Measurements from ENCODE around the gene MPP2.

Gene MPP2

GRCh38 chr17:43892647-43892952 is 14.7 kb downstream of the MPP2 start (continued):
- no peak for TF ChIP-seq HIC1 (tag by site-specific recombination; IDR thresholded peaks at IDR 0.05)

GRCh38 chr17:43891851-43892646 is 15.3 kb downstream of the MPP2 start:
- CTCF ChIA-PET, result interaction anchor here (0.6 to 9.7 kb wide), 8 partner anchors 12 to 778 kb away, joined by 3 to 106 read pairs (median 4); no protein-coding TSS in a partner anchor
- POLR2A ChIA-PET, result interaction anchor here (1.2 kb wide), 1 partner anchor 7 kb away, joined by 4 read pairs; no protein-coding TSS in a partner anchor
- Histone ChIP-seq H3K9me3 (ENCODE audit: control insufficient read depth, insufficient read depth, low read depth, low read length) (no peaks in the 10 kb centered on the region), H3K36me3 (ENCODE audit: control insufficient read depth in 2 of 2, insufficient read depth in 1 of 2, low read length in 2 of 2) (peaks cover 0 to 20% of the 10 kb centered on the region in 2 experiments; a peak in 2 of 3 replicates), H3K4me1 (ENCODE audit: control insufficient read depth, insufficient read depth, low read length) (no peaks in the 10 kb centered on the region), H3K4me3 (ENCODE audit: low read depth, low read length) (no peak overlapping the region), H3K27ac (ENCODE audit: extremely low read depth, low read depth, low read length) (no peak overlapping the region)
- TF ChIP-seq ZNF214 (tag by site-specific recombination; IDR thresholded peaks at IDR 0.05; ENCODE audit: borderline replicate concordance), result no peak
- TF ChIP-seq ZNF140 (tag by site-specific recombination; IDR thresholded peaks at IDR 0.05), result no peak

- ChIA-PET POLR2A (interaction anchor here (0.7 kb wide), 1 partner anchor 12 kb away, joined by 3 read pairs; no protein-coding TSS in a partner anchor), CTCF (interaction anchor here (0.7 to 9.7 kb wide), 4 partner anchors 11 to 167 kb away, joined by 3 to 106 read pairs (median 4); no protein-coding TSS in a partner anchor)
- no peaks in the 10 kb centered on the region for H3K9me3 ChIP-seq (ENCODE audit: control insufficient read depth, insufficient read depth, low read depth, low read length)
- peaks cover 0 to 9% of the 10 kb centered on the region in 2 experiments; a peak in 2 of 3 replicates for H3K36me3 ChIP-seq (ENCODE audit: control insufficient read depth in 2 of 2, insufficient read depth in 1 of 2, low read length in 2 of 2)
- no peak overlapping the region for H3K4me3 ChIP-seq (ENCODE audit: low read depth, low read length)
- no peaks in the 10 kb centered on the region for H3K4me1 ChIP-seq (ENCODE audit: control insufficient read depth, insufficient read depth, low read length)
- TF ChIP-seq RBAK (tag by site-specific recombination; IDR thresholded peaks at IDR 0.05) (no peak), ZEB2 (tag by site-specific recombination; IDR thresholded peaks at IDR 0.05) (no peak), SP7 (tag by site-specific recombination; IDR thresholded peaks at IDR 0.05) (no peak), ZNF785 (tag by site-specific recombination; IDR thresholded peaks at IDR 0.05) (no peak), ZNF19 (tag by site-specific recombination; IDR thresholded peaks at IDR 0.05; ENCODE audit: low read depth) (no peak), ZNF221 (tag by site-specific recombination; IDR thresholded peaks at IDR 0.05; ENCODE audit: borderline replicate concordance) (no peak), AEBP2 (tag by site-specific recombination; IDR thresholded peaks at IDR 0.05; ENCODE audit: borderline replicate concordance) (no peak), ZNF292 (tag by site-specific recombination; IDR thresholded peaks at IDR 0.05; ENCODE audit: borderline replicate concordance, low read depth) (no peak), ZNF488 (tag by site-specific recombination; IDR thresholded peaks at IDR 0.05) (no peak), ZFHX2 (tag by site-specific recombination; conservative IDR thresholded peaks at IDR 0.05) (no peak)
- no peak overlapping the region for H3K27ac ChIP-seq (ENCODE audit: extremely low read depth, low read depth, low read length)
Observed at GRCh38 chr17:43890240-43890639, 17.1 kb downstream of the MPP2 start.

- Histone ChIP-seq H3K4me1 (ENCODE audit: control insufficient read depth, insufficient read depth, low read length) (no peaks in the 10 kb centered on the region), H3K36me3 (ENCODE audit: control insufficient read depth in 2 of 2, insufficient read depth in 1 of 2, low read length in 2 of 2) (peaks cover 0 to 7% of the 10 kb centered on the region in 2 experiments; a peak in 2 of 3 replicates), H3K27ac (ENCODE audit: extremely low read depth, low read depth, low read length) (no peak overlapping the region), H3K9me3 (ENCODE audit: control insufficient read depth, insufficient read depth, low read depth, low read length) (no peaks in the 10 kb centered on the region), H3K4me3 (ENCODE audit: low read depth, low read length) (no peak overlapping the region)
- TF ChIP-seq INSM2 (tag by site-specific recombination; IDR thresholded peaks at IDR 0.05) (no peak), ZBTB20 (tag by site-specific recombination; IDR thresholded peaks at IDR 0.05) (no peak), ZBTB48 (tag by site-specific recombination; IDR thresholded peaks at IDR 0.05) (no peak)
- ChIA-PET CTCF (interaction anchor here (0.7 to 9.7 kb wide), 4 partner anchors 9 to 1821 kb away, joined by 3 to 106 read pairs (median 4); no protein-coding TSS in a partner anchor), POLR2A (interaction anchor here (1.4 kb wide), 1 partner anchor 11 kb away, joined by 3 read pairs; no protein-coding TSS in a partner anchor)
Observed at GRCh38 chr17:43888548-43888947, 18.8 kb downstream of the MPP2 start.
